GM13976 (cell line): ENCODE data around the gene FITM2.

Source experiments
- DNase-seq: peaks from one replicate; pipeline ENCODE4 v3.0.0; 2012; ENCODE audit warnings: low spot score
- in situ Hi-C: fragments of 300-500 bp; cut with MboI; formaldehyde crosslinking; loops from one replicate; pipeline ENCODE4 v1.12.0; 2022; ENCODE audit warnings: low sequenced_read_pairs, mixed read lengths, inconsistent platforms; ENCODE audit not compliant: unreplicated experiment
- TF ChIP-seq, protein P1 (sequence below): IDR thresholded peaks from 2 replicates; pipeline ENCODE4 v1.5.1; 2012; ENCODE audit warnings: borderline replicate concordance, mild to moderate bottlenecking; ENCODE audit not compliant: insufficient read depth; ENCODE audit errors: extremely low read depth, missing control alignments, control extremely low read depth

FITM2 gene

DNA sequence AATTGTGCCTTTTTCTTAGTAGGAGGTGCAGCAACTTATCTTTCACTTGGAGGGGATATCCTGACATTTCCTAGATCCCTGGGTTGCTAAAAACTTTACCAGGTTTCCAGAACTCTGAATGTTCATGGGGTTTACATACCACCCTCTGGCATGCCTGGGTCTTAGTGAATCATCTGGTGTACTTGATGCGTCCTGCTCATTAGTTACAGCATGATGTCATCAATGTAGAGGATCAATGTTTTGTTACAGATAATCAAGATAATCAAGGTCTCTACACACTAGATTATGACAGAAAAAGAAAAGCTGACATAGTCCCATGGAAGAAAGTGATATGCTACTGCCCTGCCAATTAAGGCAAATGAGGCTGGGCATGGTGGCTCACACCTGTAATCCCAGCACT, 27.0 kb downstream of the FITM2 start:
- DNase-seq, result no peak
- TF ChIP-seq, protein P1, sequence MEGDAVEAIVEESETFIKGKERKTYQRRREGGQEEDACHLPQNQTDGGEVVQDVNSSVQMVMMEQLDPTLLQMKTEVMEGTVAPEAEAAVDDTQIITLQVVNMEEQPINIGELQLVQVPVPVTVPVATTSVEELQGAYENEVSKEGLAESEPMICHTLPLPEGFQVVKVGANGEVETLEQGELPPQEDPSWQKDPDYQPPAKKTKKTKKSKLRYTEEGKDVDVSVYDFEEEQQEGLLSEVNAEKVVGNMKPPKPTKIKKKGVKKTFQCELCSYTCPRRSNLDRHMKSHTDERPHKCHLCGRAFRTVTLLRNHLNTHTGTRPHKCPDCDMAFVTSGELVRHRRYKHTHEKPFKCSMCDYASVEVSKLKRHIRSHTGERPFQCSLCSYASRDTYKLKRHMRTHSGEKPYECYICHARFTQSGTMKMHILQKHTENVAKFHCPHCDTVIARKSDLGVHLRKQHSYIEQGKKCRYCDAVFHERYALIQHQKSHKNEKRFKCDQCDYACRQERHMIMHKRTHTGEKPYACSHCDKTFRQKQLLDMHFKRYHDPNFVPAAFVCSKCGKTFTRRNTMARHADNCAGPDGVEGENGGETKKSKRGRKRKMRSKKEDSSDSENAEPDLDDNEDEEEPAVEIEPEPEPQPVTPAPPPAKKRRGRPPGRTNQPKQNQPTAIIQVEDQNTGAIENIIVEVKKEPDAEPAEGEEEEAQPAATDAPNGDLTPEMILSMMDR, result no peak
- in situ Hi-C loops, result no loop called here

DNA sequence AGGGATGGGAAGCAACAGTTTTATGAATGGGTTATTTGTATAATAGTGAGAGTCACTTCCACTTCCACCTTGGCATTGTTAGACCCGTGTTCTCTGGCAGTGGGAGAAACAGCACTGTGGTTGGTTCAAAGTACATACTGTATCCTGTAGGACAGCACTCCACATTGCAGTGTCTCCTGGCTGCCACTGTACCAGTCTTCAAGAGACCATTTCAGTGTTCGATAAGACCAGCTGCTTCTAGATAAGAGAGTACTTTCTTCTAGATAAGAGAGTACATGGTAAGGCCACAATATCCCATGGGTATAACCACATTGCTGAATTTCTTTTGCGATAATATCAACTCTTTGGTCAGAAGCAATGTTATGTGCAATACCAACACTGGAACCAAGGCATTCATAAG, 28.8 kb downstream of the FITM2 start:
- in situ Hi-C loops, result no loop called here
- TF ChIP-seq, protein P1, result no peak
- no peak for DNase-seq

DNA sequence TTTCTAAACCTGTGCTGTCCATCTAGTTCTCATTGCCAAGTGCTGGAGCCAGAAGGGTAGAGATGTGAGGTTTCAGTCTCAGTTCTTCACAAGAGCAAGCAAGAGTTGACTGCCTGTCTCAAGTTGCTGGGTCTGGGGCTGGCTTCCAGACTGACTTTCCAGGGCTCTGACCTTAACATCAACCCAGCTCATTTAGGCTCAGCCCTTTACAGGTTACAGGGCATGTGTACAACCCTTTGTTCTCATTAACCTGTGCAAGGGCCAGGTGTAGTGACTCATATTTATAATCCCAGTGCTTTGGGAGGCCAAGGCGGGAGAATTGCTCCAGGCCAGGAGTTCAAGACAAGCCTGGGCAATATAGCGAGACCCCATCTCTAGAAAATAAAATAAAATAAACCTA, 30.6 kb downstream of the FITM2 start:
- DNase-seq, result no peak
- in situ Hi-C loops, result no loop called here
- TF ChIP-seq, protein P1, result no peak

DNA sequence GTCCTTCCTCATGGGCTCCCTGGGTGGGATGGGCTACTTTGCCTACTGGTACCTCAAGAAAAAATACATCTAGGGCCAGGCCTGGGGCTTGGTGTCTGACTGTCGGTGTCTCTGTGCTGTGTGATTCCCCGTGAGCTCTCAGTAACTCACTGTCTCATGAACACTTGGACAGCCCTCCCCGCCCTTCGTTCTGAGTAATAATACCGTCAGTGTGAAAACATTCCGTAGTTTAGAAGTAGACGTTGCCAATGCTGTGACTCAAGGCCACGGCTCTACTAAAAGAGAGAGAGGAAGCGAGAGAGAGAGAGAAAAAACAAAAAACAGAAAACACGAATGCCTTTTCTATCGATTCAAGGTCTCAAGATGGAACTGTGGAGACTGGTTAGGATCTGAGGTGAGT, 31.8 kb downstream of the FITM2 start:
- in situ Hi-C loops, result no loop called here
- TF ChIP-seq, protein P1, result no peak
- no peak for DNase-seq

DNA sequence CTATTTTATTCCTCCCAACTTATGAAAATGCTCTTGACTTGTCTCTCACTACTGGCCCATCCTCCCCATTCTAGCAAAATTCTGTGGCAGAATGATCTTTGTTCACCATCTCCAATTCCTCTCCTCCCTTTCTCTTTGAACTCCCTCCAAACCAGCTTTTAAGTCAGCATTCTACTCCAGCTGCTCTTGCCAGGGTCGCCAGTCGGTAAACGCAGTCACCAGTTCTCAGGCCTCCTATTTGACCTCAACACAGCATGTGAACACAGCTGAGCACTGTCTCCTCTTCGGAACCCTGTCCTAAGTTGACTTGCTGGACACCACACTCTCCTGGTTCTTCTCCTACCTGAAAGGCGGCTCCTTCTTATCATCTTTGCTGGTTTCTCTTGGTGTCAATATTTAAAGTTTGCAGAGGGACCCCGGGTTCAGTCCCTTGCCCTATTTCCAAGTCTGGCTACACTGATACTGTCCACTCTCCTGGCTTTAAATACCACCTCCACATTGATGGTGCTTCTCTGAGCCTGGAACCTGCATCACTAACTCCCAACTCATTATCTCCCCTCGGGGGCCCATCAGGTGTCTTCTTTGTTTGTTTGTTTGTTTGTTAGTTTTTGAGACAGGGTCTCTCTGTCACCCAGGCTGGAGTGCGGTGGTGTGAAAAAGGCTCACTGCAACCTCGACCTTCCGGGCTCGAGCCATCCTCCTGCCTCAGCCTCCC, 36.5 kb downstream of the FITM2 start:
- TF ChIP-seq, protein P1, result no peak
- in situ Hi-C loops, result no loop called here
- DNase-seq, result no peak

DNA sequence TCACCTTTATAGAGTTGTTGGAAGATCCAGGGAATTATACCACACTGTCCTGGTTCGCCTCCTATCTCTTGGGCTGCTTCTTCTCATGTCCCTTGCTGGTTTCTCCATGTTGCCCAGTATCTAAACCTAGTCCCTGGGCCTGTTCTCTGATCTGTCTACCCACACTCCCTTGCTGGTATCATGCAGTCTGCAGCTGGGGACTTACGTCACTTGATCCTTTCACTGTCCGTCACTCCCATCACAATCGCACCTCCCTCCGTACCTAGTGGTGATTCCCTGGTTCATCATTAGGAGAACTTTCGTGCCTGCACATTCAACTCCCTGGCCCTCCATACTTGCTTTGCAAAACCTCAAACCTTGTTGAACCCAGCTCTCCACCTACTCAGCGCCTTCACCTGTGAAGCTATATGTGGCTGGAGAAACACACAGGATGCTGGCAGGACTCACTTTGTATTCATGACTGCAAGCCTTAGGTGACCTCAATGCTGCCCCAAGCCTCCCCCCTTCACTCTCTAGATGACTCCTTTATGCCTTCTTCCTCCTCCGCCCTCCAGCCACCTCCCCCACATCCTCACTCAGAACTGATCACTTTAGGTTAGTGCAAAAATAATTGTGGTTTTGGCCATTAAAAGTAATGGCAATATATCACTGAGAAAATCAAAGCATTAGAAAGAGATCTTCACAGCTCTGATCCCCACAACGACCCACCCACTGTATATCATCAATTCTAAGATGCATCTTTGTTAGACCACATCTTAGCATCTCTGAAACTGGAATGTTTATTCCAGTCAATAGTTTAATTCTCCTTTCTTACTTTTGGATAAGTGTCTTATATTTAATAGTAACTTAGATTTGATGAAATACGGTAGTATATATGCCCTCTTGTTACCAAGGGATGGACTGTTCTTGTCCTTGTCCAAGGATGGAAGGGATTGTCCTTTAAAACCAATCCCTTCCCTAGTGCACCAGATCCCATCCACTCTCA, 37.5 kb downstream of the FITM2 start:
- TF ChIP-seq, protein P1, result no peak
- in situ Hi-C loops, result no loop called here
- DNase-seq, result peak; percentile 62
